ENCODE results near the gene JCAD. TPM values are rescaled to one million over a fixed set of nuclear protein-coding genes. Genes with fewer than 3 reads are reported as not detected.

JCAD gene
- total RNA-seq, 2 donors from 2014 or later: 8.3 to 113 TPM

GRCh38 chr10:29974773-29975172, 84.6 kb downstream of the JCAD start:
- WGBS: 86% methylated on average over 3 of the region's 3 CpGs

GRCh38 chr10:29973921-29974320, 85.5 kb downstream of the JCAD start:
- TF ChIP-seq POLR2AphosphoS5 (IDR thresholded peaks at IDR 0.05): no peak
- TF ChIP-seq CTCF (IDR thresholded peaks at IDR 0.05): no peak
- no peak for TF ChIP-seq POLR2A (IDR thresholded peaks at IDR 0.05)
- Histone ChIP-seq H3K36me3 (no peaks in the 10 kb centered on the region), H3K27ac (no peak overlapping the region), H3K4me3 (no peak overlapping the region), H3K27me3 (replicated peaks; ENCODE audit: insufficient read depth) (no peaks in the 10 kb centered on the region), H3K9me3 (no peaks in the 10 kb centered on the region), H3K4me1 (replicated peaks) (no peaks in the 10 kb centered on the region)
- 89% methylated on average over 5 of the region's 5 CpGs for WGBS
- DNase-seq (ENCODE audit: low spot score): no peak
- intact Hi-C loops (cut with DNase I): no loop called here

More at GRCh38 chr10:29974773-29975172, 84.6 kb downstream of the JCAD start:
- no peak for TF ChIP-seq POLR2AphosphoS5 (IDR thresholded peaks at IDR 0.05)
- no peak for TF ChIP-seq POLR2A (IDR thresholded peaks at IDR 0.05)
- no peak for TF ChIP-seq CTCF (IDR thresholded peaks at IDR 0.05)
- DNase-seq (ENCODE audit: low spot score): no peak
- intact Hi-C loops (cut with DNase I): no loop called here
- no peaks in the 10 kb centered on the region for H3K36me3 ChIP-seq
- H3K27ac ChIP-seq: no peak overlapping the region
- H3K4me1 ChIP-seq (replicated peaks): no peaks in the 10 kb centered on the region
- H3K4me3 ChIP-seq: no peak overlapping the region
- H3K27me3 ChIP-seq (replicated peaks; ENCODE audit: insufficient read depth): no peaks in the 10 kb centered on the region
- no peaks in the 10 kb centered on the region for H3K9me3 ChIP-seq

- DNase-seq (ENCODE audit: low spot score): no peak
- H3K4me1 ChIP-seq (replicated peaks): no peaks in the 10 kb centered on the region
- WGBS: 46% methylated on average over 2 of the region's 2 CpGs
- H3K27me3 ChIP-seq (replicated peaks; ENCODE audit: insufficient read depth): no peaks in the 10 kb centered on the region
- no peak overlapping the region for H3K27ac ChIP-seq
- H3K36me3 ChIP-seq: no peaks in the 10 kb centered on the region
- H3K4me3 ChIP-seq: no peak overlapping the region
- H3K9me3 ChIP-seq: no peaks in the 10 kb centered on the region
- intact Hi-C loops (cut with DNase I): no loop called here
- no peak for TF ChIP-seq POLR2AphosphoS5 (IDR thresholded peaks at IDR 0.05)
- TF ChIP-seq POLR2A (IDR thresholded peaks at IDR 0.05): no peak
- TF ChIP-seq CTCF (IDR thresholded peaks at IDR 0.05): no peak
These were observed 88.8 kb downstream of the JCAD start for GRCh38 chr10:29970576-29970975.

- WGBS: 78% methylated on average over 6 of the region's 6 CpGs
- no peak overlapping the region for H3K27ac ChIP-seq
- H3K4me3 ChIP-seq: no peak overlapping the region
- TF ChIP-seq POLR2AphosphoS5 (IDR thresholded peaks at IDR 0.05) (no peak), CTCF (IDR thresholded peaks at IDR 0.05) (no peak), POLR2A (IDR thresholded peaks at IDR 0.05) (no peak)
- DNase-seq (ENCODE audit: low spot score): no peak
- no peaks in the 10 kb centered on the region for H3K9me3 ChIP-seq
- intact Hi-C loops (cut with DNase I): no loop called here
- no peaks in the 10 kb centered on the region for H3K4me1 ChIP-seq (replicated peaks)
- H3K36me3 ChIP-seq: no peaks in the 10 kb centered on the region
- H3K27me3 ChIP-seq (replicated peaks; ENCODE audit: insufficient read depth): no peaks in the 10 kb centered on the region
These were observed 89.4 kb downstream of the JCAD start for GRCh38 chr10:29970012-29970396.

- Histone ChIP-seq H3K4me1 (replicated peaks) (no peaks in the 10 kb centered on the region), H3K27ac (no peak overlapping the region), H3K36me3 (no peaks in the 10 kb centered on the region), H3K9me3 (no peaks in the 10 kb centered on the region), H3K4me3 (no peak overlapping the region), H3K27me3 (replicated peaks; ENCODE audit: insufficient read depth) (no peaks in the 10 kb centered on the region)
- WGBS: 83% methylated on average over 12 of the region's 12 CpGs
- no peak for DNase-seq (ENCODE audit: low spot score)
- TF ChIP-seq POLR2AphosphoS5 (IDR thresholded peaks at IDR 0.05) (no peak), CTCF (IDR thresholded peaks at IDR 0.05) (no peak), POLR2A (IDR thresholded peaks at IDR 0.05) (no peak)
- intact Hi-C loops (cut with DNase I): no loop called here
These were observed 90.0 kb downstream of the JCAD start for GRCh38 chr10:29969255-29970011.

All from prostate gland (tissue), 2 donors.